NCI-H82 (cell line): ENCODE data around the gene UNC93B1.

Experiments
- DNase-seq: peaks from one replicate; lab custom pipeline; 2025; lab: John Stamatoyannopoulos, UW

The UNC93B1 gene

GRCh38 chr11:68022531-68022930 is 18.6 kb upstream of the UNC93B1 start:
- no peak for DNase-seq

GRCh38 chr11:68021167-68021787 is 17.4 kb upstream of the UNC93B1 start:
- DNase-seq: peak; percentile 10

- DNase-seq: no peak
Measured at GRCh38 chr11:68020575-68020974, 16.7 kb upstream of the UNC93B1 start.

- no peak for DNase-seq
Measured at GRCh38 chr11:68019486-68019885, 15.6 kb upstream of the UNC93B1 start.

- no peak for DNase-seq
Measured at GRCh38 chr11:68018730-68019190, 14.9 kb upstream of the UNC93B1 start.

DNA sequence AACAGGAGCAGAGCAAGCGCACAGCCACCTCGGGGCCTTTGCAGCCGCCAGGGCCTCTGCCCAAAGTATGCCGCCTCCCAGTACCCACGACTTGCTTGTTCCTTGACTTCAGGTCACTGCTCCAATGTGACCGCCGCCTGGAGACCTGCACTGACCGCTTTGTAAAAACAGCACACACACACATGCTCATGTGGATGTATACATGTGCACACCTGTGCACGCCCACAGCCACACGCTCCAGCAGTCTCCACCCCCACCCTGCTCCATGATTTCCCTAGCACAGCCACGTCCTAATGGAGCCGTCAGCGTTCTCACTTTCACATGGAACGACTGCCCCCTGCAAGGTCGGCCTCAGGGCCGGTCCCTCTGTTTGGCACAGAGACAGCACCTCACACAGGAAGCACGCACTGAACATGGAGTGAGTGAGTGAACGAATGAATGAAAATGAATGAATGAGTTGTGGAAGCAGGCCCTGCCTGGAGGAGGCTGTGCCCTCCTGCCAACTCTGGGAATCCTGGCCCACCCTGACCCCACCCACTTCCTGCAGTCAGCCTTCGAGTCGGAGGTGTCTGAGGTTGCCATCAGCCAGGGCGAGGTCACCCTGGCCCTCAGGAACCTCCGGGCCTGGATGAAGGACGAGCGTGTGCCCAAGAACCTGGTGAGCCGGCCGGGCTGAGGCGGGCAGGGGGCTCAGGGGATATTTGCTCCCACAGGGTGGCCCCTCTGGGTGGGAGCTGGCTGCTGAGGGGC is 14.3 kb upstream of the UNC93B1 start:
- no peak for DNase-seq

DNA sequence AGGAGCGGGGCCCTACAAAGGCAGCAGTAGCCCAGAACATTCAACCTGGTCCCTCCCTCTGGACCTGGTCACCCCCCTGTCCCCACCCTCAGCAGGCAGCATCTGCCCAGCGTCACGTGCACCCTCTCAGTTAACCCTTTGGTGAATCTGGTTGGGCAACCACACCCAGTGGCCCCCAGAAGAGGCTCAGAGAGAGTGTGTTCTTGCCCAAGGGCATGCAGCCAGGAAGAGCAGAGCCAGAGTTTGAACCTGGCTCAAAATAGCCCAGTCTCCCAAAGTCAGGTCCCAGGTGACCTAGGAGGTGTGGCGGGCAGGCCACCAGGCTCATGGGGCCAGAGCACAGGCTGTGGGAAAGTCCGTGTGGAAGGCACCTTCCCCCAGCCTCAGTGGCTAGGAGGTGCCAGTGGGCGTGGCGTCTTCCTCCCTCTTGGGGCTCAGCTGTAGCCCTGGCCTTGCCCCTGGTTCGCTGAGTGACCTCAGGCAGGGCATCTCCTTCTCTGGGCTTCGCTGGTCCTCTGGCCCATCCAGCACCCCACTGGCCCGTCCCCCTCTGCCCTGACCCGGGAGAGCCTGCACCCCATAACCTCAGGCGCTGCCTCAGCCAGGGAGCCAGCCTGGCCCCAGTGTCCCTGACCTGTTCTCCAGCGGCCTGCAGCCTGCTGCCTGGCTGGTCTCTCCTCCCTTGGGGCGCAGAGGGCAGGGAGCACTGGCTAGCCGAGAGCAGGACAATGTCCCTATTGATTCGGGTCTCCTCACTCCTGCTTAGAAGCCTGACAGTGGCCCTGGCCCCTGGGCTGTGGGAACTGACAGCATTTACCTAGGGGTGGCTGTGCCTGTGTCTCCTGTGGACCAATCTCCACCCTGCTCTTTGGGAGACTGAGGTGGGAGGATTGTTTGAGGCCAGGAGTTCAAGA is 13.3 kb upstream of the UNC93B1 start:
- DNase-seq: peak; percentile 33

- DNase-seq: no peak
Measured at GRCh38 chr11:68016161-68016903, 12.4 kb upstream of the UNC93B1 start.

GRCh38 chr11:68015467-68015866 is 11.6 kb upstream of the UNC93B1 start:
- no peak for DNase-seq

GRCh38 chr11:68014947-68015447 is 11.1 kb upstream of the UNC93B1 start:
- no peak for DNase-seq

DNA sequence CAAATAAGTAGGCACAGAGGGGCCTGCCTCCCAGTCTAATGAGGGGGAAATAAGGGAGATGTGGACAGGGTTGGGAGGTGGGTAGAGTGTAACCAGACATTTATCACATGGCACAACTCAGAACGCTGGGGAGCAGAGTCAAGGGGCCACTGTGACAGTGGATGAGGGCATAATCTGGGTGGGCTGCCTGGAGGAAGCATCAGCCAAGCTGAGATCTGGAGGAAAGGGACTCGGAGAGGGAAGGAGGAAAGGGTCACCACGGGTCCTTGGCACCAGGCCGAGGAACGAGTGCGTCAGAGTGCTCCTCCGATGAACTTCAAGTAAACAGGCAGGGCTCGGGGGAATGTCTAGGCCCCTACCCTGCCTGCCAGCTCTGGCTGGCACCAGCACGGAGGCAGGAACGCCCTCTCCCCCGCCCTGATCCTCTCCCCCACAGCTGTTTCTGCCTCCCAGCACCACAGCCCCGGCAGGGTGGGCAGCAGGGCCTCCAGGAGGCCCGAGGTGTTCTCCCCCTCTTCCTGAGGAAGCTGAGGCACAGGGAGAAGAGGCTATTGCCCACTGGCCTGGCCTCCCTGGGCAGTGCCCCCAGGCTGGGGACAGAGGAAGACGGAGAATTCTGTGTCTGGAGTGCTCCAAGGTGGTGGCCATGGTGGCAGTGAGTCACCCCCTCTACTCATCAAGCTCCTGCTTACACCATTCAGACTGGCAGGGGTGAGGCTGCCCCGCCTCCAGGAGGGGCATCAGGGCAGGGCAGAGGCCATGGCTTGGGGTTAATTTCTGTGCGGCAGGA is 10.5 kb upstream of the UNC93B1 start:
- no peak for DNase-seq

GRCh38 chr11:68013611-68014156 is 9.8 kb upstream of the UNC93B1 start:
- no peak for DNase-seq

- no peak for DNase-seq
Measured at GRCh38 chr11:68012843-68013610, 9.1 kb upstream of the UNC93B1 start.

GRCh38 chr11:68012044-68012842 is 8.3 kb upstream of the UNC93B1 start:
- DNase-seq: no peak

- no peak for DNase-seq
Measured at GRCh38 chr11:68011051-68011943, 7.4 kb upstream of the UNC93B1 start.

GRCh38 chr11:68010090-68011041 is 6.5 kb upstream of the UNC93B1 start, which contains the start of gene ALDH3B1:
TSS of gene ALDH3B1 (plus strand) at chr11:68010327. CDS start at chr11:68015298, 4,971 bp downstream.
- DNase-seq: no peak
